Kidney epithelial cell (primary cell): ENCODE data around the gene NDST1. TPM values are rescaled to one million over a fixed set of nuclear protein-coding genes. Genes with fewer than 3 reads are reported as not detected.

Source experiments
- DNase-seq: peaks from one replicate; pipeline ENCODE4 v3.0.0-alpha.2; 2010; ENCODE audit warnings: low read depth
- H3K27me3 ChIP-seq: 2 replicates; pipeline ENCODE4 v1.6.0; 2011; ENCODE audit warnings: low read length; ENCODE audit not compliant: control insufficient read depth, insufficient read depth
- H3K36me3 ChIP-seq: 2 replicates; pipeline ENCODE4 v1.5.1; 2011; ENCODE audit warnings: low read length; ENCODE audit not compliant: control insufficient read depth, insufficient read depth
- H3K4me3 ChIP-seq: 2 replicates; pipeline ENCODE4 v1.5.1; 2011; ENCODE audit warnings: low read depth, mild to moderate bottlenecking, control low read depth, low read length
- CTCF ChIP-seq: IDR thresholded peaks from 2 replicates; pipeline ENCODE4 v1.5.1; 2011; ENCODE audit warnings: mild to moderate bottlenecking, moderate library complexity, low read length, control low read depth, inconsistent platforms; ENCODE audit not compliant: insufficient read depth, poor library complexity, severe bottlenecking
- total RNA-seq: library from RNA; depleted of rRNA; stranded (reverse); fragments of >200 nt; gene quantifications from 2 replicates; pipeline ENCODE4 v1.2.3, GENCODE V29; 2015

NDST1 gene
- total RNA-seq, 1 donor from 2014 or later = 192 TPM

- peaks cover 7% of the 10 kb centered on the region for H3K36me3 ChIP-seq
- no peak for TF ChIP-seq CTCF
- DNase-seq = no peak
Observed at GRCh38 chr5:150541895-150542294, 34.0 kb downstream of the NDST1 start.

DNA sequence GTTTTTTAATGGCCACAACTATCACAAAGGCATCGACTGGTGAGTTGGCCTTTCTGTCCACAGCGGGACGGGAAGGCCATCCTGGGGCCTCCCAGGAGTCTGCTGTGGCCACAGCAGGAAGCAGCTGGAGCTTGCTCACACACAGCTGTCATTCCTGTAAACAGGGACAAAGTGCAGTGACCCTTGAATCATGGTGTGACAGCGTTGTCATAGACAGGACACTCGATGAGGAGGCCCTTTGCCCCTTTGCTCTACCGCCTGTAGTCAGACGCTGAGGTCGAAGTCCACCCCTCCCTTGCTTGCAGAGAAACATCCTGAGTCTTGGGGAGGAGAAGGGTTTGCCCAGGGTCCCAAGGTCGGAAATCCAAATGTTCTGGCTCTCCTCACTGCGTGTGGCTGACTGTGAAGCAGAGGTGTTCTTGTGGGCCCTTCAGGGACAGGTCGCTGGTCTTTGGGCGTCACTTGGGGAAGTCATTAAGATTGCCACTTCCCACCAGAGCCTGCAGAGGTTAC is 35.1 kb downstream of the NDST1 start:
- no peak for TF ChIP-seq CTCF
- Histone ChIP-seq H3K27me3 (no peaks in the 10 kb centered on the region), H3K4me3 (no peak overlapping the region), H3K36me3 (peaks cover 7% of the 10 kb centered on the region)
- DNase-seq = no peak

More at GRCh38 chr5:150541895-150542294, 34.0 kb downstream of the NDST1 start:
- Histone ChIP-seq H3K4me3 (no peak overlapping the region), H3K27me3 (no peaks in the 10 kb centered on the region)

DNA sequence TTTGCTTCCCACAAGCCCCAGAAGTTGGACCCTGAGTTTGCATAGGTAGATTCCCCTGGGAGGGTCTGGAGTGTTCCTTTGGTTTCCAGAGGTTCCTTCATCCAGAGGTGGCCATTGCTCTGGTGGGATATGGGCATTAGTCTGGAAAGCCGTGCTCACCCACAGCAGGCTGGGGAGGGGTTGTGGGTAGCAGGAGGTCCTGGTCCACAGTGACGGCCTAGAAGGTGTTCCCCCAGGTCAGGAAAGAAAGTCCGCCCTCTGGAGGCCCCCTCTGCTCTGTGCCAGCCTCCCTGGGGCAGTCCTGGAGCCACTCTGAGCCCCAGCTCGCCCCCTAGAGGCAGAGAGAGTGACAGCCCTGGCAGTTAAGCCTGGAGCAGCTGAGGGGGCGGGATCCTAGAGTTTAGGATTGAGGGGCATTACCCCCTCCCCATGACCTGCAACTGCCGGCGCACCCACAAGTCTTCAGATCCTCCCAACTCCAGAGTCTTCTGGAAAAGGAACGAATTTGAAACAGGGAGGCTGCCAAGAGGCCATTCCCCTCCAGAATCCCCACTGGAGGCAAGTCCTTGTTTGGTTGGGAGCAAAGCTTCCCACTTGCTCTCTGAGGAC is 36.8 kb downstream of the NDST1 start:
- no peak overlapping the region for H3K4me3 ChIP-seq
- H3K36me3 ChIP-seq = peaks cover 9% of the 10 kb centered on the region
- TF ChIP-seq CTCF = peak; percentile 90
- DNase-seq = no peak
- H3K27me3 ChIP-seq = no peaks in the 10 kb centered on the region

DNA sequence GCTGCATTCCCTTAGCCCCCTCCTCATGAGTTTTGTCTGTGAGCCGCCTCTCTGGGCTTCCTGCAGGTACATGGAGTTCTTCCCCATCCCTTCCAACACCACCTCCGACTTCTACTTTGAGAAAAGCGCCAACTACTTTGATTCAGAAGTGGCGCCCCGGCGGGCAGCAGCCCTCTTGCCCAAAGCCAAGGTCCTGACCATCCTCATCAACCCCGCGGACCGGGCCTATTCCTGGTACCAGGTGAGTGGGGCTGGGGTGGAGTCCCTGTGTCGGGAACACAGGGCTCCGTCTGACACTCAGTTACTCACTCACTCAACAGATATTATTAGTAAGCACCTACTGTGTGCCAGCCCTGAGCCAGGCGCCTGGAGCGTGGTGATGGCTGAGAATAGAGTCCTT is 37.3 kb downstream of the NDST1 start:
- DNase-seq = no peak
- no peaks in the 10 kb centered on the region for H3K27me3 ChIP-seq
- H3K36me3 ChIP-seq = peaks cover 7% of the 10 kb centered on the region
- TF ChIP-seq CTCF = no peak
- H3K4me3 ChIP-seq = no peak overlapping the region

DNA sequence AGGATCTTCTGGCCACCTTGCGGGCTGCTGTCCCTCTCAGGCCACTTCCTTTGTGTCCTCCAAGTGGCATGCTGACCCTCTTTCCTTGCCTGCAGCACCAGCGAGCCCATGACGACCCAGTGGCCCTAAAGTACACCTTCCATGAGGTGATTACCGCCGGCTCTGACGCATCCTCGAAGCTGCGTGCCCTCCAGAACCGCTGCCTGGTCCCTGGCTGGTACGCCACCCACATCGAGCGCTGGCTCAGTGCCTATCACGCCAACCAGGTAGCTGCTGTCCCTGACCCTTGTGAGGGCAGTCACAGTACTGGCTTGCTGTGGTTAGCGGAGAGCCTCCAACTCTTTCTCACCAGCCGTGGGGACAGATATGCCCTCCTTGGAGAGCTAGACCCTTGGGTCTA is 40.2 kb downstream of the NDST1 start:
- Histone ChIP-seq H3K27me3 (no peaks in the 10 kb centered on the region), H3K36me3 (peaks cover 6% of the 10 kb centered on the region), H3K4me3 (no peak overlapping the region)
- TF ChIP-seq CTCF = no peak
- no peak for DNase-seq

DNA sequence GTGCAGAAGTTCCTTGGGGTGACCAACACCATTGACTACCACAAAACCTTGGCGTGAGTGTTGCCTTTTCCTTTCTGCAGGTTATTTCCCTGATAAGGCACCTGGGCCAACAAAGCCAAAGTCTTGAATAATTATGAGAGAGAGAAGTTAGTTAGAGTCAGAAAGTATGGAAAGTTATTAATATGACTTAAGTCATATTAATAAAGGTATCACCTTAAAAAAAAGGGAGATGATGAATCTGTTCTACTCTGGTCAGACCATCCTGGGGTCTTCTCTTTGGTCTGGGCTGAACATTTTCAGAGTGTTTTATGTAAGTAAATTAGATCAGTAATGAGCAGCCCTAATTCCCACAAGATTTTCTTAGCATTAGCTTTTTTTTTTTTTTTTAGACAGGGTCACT is 41.8 kb downstream of the NDST1 start:
- TF ChIP-seq CTCF = no peak
- Histone ChIP-seq H3K4me3 (no peak overlapping the region), H3K27me3 (no peaks in the 10 kb centered on the region), H3K36me3 (peaks cover 9% of the 10 kb centered on the region)
- DNase-seq = no peak
